HG03025 (cell line): Measurements from ENCODE around the gene KCTD4.

Experiments
- ATAC-seq: cut with Tn5 transposase; IDR thresholded peaks from one replicate; pipeline ENCODE4 v1.9.1; 2021; ENCODE audit warnings: mild to moderate bottlenecking, moderate library complexity; ENCODE audit not compliant: unreplicated experiment, low FRiP score

Gene KCTD4

DNA sequence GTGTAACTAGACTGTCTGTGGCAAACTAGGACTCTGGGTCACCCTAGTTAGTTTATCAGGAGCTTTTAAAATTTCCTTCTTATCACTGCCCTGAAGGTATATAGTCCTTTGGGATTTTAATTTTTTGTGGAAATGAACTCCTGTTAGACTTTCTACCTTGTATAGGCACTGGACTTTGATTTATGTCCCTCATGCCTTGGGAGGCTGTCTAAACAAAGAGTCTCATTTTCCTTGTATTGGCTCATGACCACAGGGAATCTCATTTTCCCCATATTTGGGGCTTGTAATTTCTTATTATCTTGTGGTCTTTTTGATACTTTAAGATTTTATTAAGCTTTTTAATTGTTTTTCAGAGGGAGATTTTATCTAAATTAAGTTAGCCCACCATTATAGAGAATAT lies 21.4 kb downstream of the KCTD4 start:
- no peak for ATAC-seq

- no peak for ATAC-seq
Observed at GRCh38 chr13:45178349-45179162, 22.3 kb downstream of the KCTD4 start.

DNA sequence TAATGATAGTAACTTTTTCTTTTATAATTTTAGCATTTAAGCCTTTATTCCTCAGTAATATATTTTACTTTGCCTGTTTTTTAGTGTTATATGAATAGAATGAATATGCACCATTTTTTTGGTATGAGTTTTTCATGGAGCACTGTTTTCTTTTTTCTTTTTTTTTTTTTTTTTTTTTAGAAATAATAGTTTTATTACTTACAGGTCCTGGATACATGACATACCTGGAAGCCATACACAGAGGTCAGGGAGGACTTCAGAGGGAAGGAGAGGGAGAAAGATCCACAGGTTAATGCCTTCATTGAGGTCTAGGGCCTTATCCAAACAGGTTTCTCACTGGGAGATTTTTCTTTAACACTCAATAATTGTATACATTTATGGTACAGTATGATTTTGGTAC lies 26.4 kb downstream of the KCTD4 start:
- ATAC-seq: no peak

GRCh38 chr13:45168555-45168930 lies 32.3 kb downstream of the KCTD4 start:
- ATAC-seq: no peak

GRCh38 chr13:45167611-45168554 lies 33.0 kb downstream of the KCTD4 start:
- no peak for ATAC-seq

DNA sequence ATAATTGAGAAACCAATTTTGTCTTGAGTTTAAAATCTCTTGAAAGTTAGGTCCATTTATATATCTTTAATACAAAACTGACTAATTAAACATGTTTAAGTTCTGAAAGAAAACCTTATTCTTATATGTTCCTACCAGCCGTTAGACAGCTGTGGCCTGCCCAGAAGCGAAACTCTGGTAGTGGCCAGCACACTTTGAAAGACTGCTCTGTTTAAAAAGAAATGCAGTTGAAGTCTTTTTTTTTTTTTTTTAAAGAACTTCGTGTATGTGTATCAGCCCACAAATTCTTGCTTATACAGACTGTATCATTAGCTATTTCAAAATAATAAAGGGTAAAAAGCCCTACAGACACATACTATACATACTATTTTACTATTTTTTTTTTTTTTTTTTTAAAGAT lies 34.0 kb downstream of the KCTD4 start:
- no peak for ATAC-seq

DNA sequence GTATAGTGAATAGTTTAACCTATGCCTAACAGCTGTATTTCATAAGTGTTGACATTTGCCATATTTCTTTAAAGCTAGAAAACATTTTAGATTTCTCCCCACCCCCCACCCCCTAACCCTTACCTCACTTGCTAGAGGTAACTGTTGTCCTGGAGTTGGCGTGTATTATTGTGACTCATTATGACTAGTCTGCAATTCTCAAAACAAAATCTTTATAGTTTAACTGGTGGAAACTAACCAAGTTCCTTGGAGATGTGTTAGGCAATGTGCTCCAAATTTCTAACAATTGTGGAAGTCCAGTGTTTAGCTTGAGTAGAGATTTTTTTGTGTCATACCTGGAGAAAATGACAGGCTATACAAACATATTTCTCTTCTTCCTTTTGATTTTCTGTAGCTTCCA lies 38.0 kb downstream of the KCTD4 start:
- no peak for ATAC-seq

DNA sequence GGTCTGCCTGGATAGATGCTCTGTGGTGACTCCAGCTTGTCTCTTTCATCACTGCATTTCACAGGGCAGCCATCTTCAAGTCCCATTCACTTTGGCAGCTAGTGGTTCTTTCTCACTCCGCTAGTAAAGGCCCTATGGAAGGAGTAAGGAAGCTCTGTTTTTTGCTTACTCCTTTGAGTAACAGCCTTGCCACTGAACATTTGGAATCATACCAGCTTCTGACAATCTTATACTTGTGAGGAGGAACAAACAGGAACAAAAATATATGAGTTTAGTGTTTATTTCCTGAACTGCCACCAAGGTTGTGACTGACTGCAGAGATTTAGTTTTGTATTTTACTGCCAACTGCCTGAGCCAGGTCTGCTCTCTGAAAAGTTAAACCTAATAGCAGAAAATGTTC lies 38.7 kb downstream of the KCTD4 start:
- no peak for ATAC-seq

DNA sequence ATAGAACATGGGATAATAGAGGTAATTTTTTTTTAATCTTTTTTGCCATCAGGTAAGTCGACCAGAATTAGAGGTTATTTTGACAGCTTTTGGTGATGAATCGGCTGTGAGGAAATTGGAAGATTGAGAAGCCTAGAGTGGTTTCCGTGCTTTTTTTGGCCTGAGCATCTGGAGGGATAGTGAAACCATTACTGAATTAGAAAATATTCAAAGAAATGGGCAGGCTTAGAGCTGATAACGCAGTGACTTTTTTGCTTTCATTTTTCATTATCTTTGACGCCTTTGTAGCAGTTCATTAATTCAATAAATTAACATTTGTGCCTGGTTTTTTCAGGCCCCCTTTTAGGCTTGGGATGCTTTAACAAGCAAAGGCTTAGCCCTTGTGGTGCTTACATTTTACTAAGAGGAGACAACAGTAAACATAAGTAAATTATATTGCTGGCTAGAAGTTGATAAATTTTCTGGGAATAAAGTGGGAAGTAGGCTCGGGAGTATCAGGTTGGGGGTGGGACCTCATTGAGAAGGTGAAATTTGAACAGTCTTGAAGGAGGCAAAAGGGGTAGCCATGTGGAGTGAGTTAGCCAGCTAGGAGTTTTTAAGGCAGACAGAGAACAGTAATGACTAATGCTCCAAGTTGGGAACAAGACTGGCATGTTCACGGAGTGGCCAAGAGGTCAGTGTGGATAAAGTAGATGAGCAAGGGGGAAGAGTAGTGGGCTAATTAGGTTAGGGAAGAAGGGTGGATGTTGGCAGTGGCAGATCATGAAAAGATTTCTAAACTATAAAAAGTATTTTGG lies 44.1 kb downstream of the KCTD4 start:
- no peak for ATAC-seq

DNA sequence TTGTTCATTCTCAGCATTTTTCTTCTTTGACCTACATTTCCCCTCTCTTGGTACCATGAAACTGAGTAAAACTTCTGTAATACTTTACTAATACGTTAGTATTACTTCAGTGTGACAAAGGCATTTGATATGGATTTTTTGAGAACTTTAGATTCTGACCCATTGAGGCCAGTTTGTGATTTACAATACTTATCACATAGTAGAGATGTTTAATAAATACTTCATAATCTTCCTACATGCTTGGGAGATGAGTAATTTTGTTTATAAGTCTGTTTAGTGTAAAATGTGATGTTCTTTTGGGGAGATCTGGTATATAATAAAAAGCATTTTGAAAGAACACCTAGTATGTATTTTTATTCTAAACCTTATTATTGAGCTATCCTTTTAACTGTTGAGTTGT lies 50.9 kb downstream of the KCTD4 start:
- ATAC-seq: no peak

GRCh38 chr13:45143346-45143751 lies 57.5 kb downstream of the KCTD4 start:
- no peak for ATAC-seq
